Endothelial cell (in vitro differentiated cells): Measurements from ENCODE around the gene ERC2. TPM values are rescaled to one million over a fixed set of nuclear protein-coding genes. Genes with fewer than 3 reads are reported as not detected.
A peak's percentile ranks its signal among the peaks of the same experiment; 100 is the strongest.
"Not testable (repeated sequence)": the region's sequence is repeated elsewhere in the genome, so short reads cannot be mapped to it uniquely, and the experiment has no call there.

ENCODE experiments used
- DNase-seq: peaks from one replicate; pipeline ENCODE4 v3.0.0; 2021; ENCODE audit warnings: low spot score
- H3K27ac Mint-ChIP-seq: one replicate; pipeline ENCODE4 v1.8.0; 2021; ENCODE audit warnings: mixed read lengths, inconsistent platforms; ENCODE audit not compliant: unreplicated experiment
- H3K27me3 Mint-ChIP-seq: one replicate; pipeline ENCODE4 v1.8.0; 2021; ENCODE audit warnings: mild to moderate bottlenecking, moderate library complexity, mixed read lengths, inconsistent platforms; ENCODE audit not compliant: unreplicated experiment
- H3K36me3 Mint-ChIP-seq: one replicate; pipeline ENCODE4 v1.8.0; 2021; ENCODE audit warnings: mild to moderate bottlenecking, low read depth, mixed read lengths, inconsistent platforms; ENCODE audit not compliant: unreplicated experiment
- H3K4me1 Mint-ChIP-seq: one replicate; pipeline ENCODE4 v1.8.0; 2021; ENCODE audit warnings: mild to moderate bottlenecking, mixed read lengths, inconsistent platforms; ENCODE audit not compliant: unreplicated experiment
- H3K4me3 Mint-ChIP-seq: one replicate; pipeline ENCODE4 v1.8.0; 2021; ENCODE audit warnings: mild to moderate bottlenecking, mixed read lengths, inconsistent platforms; ENCODE audit not compliant: unreplicated experiment
- H3K9me3 Mint-ChIP-seq: one replicate; pipeline ENCODE4 v1.8.0; 2021; ENCODE audit warnings: mixed read lengths, inconsistent platforms; ENCODE audit not compliant: unreplicated experiment
- CTCF ChIP-seq: fragments of 200-600 bp; sonication (generic); IDR thresholded peaks from one replicate; pipeline ENCODE4 v1.5.0; 2021; ENCODE audit warnings: antibody characterized with exemption; ENCODE audit not compliant: unreplicated experiment
- total RNA-seq: library from RNA; stranded (reverse); fragmentation: NEBNext Ultra II Directional; extraction: Animal tissue kit (Norgen Biotek cat#: 25700); gene quantifications from one replicate; pipeline ENCODE4 v1.2.1, GENCODE V29; 2021; ENCODE audit not compliant: unreplicated experiment

The ERC2 gene
- total RNA-seq, 1 donor from 2014 or later, result 20.5 TPM

GRCh38 chr3:56268616-56269383, 199.5 kb downstream of the ERC2 start:
- H3K4me1 Mint-ChIP-seq, result peaks cover 3% of the 10 kb centered on the region
- H3K4me3 Mint-ChIP-seq, result no peak overlapping the region
- TF ChIP-seq CTCF, result no peak
- no peak overlapping the region for H3K27ac Mint-ChIP-seq
- no peak for DNase-seq
- peaks cover 3% of the 10 kb centered on the region for H3K27me3 Mint-ChIP-seq
- no peaks in the 10 kb centered on the region for H3K9me3 Mint-ChIP-seq
- H3K36me3 Mint-ChIP-seq, result no peaks in the 10 kb centered on the region

GRCh38 chr3:56261852-56262251, 206.4 kb downstream of the ERC2 start:
- H3K9me3 Mint-ChIP-seq, H3K4me1 Mint-ChIP-seq, H3K27me3 Mint-ChIP-seq, DNase-seq, H3K4me3 Mint-ChIP-seq, H3K36me3 Mint-ChIP-seq, H3K27ac Mint-ChIP-seq: not testable (repeated sequence)

- no peak for TF ChIP-seq CTCF
- Mint-ChIP-seq H3K36me3 (no peaks in the 10 kb centered on the region), H3K27ac (no peak overlapping the region), H3K27me3 (peaks cover 3% of the 10 kb centered on the region), H3K4me1 (no peaks in the 10 kb centered on the region), H3K4me3 (no peak overlapping the region), H3K9me3 (no peaks in the 10 kb centered on the region)
- DNase-seq, result no peak
These were observed 208.0 kb downstream of the ERC2 start for GRCh38 chr3:56260262-56260661.

GRCh38 chr3:56257826-56258225, 210.4 kb downstream of the ERC2 start:
- Mint-ChIP-seq H3K4me3 (no peak overlapping the region), H3K36me3 (no peaks in the 10 kb centered on the region), H3K27me3 (no peaks in the 10 kb centered on the region), H3K9me3 (no peaks in the 10 kb centered on the region), H3K27ac (no peak overlapping the region), H3K4me1 (no peaks in the 10 kb centered on the region)
- no peak for DNase-seq
- no peak for TF ChIP-seq CTCF

- Mint-ChIP-seq H3K9me3 (no peaks in the 10 kb centered on the region), H3K36me3 (no peaks in the 10 kb centered on the region), H3K4me1 (no peaks in the 10 kb centered on the region), H3K27me3 (no peaks in the 10 kb centered on the region), H3K27ac (no peak overlapping the region), H3K4me3 (no peak overlapping the region)
- peak; percentile 70 for TF ChIP-seq CTCF
- no peak for DNase-seq
These were observed 213.4 kb downstream of the ERC2 start for GRCh38 chr3:56254835-56255234.
